GM19025 (cell line): ENCODE data around the gene HTR3D.
A peak's percentile ranks its signal among the peaks of the same experiment; 100 is the strongest.
"Not testable (repeated sequence)": the region's sequence is repeated elsewhere in the genome, so short reads cannot be mapped to it uniquely, and the experiment has no call there.

Source experiments
- ATAC-seq: cut with Tn5 transposase; IDR thresholded peaks from one replicate; pipeline ENCODE4 v1.9.1; 2021; ENCODE audit warnings: mild to moderate bottlenecking, low read depth, moderate library complexity; ENCODE audit not compliant: unreplicated experiment

The HTR3D gene

DNA sequence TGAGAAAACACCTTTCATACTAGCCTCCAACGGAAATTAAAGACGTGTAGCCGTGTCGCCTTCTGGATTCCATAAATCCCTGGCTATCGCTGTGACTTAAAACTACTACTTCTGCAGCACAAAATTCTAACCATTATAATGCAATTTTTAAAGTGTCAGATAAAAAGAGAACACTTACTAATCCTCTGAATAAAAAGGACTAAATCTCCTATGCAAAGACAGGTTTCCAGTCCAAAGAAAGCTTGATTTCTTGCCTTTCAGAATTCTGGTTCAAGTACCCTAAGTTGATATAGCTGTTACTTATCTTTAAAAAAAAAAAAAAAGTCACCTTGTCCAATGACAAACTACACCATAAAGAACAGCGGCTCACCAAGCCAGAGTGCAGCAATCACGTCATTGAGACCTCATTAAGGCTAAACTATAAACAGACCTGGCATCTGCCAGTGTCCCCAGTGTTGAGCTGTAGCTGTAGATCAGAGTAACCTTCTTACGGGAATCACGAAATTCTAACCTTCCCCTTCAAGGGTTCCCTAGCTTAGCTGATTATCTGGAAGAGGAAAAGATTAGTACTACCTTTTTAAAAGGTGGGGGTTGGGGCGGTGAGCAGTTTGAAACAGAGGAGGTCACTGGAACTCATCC is 16.0 kb upstream of the HTR3D start:
- no peak for ATAC-seq

DNA sequence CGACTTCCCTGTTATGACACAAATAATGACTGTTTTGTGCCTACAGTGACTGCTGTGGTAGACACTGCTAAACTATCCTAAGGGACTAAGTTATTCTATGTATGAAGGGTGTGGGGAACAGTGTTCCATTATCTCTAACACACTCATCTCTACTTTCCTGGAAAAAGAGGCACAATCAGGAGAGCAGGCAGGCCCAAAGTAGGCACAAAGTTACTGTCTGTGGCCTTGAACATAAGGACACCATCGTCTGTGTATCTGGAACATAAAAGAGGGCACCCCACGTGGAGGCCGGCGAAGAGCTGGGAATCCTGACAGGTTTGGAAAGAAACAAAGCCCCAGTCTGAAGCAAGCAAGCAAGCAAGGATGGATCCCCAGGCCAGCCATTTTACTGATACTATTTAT is 15.4 kb upstream of the HTR3D start:
- ATAC-seq, result no peak

DNA sequence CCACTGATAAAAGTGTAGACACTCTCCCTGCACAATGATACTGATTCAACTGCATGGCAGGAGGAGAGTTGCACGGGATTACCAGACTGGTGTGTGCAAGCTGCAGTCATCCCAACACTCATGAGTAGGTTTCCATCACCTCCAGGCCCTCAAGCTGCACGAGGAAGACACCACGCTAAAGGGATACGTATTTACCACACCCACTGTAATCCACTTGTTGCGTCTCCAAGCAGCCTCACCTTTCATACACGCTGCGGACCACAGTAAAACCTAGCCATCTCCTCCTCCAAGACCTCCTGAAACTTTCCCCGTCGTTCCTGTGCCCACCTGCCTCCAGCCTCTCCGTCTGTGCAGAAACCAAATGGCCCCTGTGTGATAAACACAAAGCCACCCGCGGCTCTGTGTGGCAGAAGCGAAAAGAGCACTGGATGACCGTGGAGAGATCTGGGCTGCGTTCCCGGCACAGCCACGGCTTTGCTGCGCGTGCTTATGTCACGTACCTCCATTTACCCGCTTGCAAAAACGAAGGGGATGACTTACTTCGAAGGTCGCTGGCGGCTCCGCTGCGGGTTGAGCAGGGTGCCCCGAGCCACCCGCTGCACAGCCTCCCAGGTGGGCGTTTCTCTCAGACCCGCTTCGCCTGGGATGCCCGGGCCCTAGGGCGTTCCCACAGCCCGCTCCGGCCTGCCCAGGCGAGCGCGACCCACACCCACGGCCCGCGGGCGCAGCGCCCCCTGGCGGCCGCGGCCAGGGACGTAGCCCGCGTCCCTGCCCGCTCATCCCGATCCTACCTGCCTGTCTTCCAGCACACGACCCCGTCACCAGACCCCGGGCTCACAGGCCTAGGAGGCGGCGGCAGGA is 14.5 kb upstream of the HTR3D start:
- ATAC-seq, result peak; percentile 68

DNA sequence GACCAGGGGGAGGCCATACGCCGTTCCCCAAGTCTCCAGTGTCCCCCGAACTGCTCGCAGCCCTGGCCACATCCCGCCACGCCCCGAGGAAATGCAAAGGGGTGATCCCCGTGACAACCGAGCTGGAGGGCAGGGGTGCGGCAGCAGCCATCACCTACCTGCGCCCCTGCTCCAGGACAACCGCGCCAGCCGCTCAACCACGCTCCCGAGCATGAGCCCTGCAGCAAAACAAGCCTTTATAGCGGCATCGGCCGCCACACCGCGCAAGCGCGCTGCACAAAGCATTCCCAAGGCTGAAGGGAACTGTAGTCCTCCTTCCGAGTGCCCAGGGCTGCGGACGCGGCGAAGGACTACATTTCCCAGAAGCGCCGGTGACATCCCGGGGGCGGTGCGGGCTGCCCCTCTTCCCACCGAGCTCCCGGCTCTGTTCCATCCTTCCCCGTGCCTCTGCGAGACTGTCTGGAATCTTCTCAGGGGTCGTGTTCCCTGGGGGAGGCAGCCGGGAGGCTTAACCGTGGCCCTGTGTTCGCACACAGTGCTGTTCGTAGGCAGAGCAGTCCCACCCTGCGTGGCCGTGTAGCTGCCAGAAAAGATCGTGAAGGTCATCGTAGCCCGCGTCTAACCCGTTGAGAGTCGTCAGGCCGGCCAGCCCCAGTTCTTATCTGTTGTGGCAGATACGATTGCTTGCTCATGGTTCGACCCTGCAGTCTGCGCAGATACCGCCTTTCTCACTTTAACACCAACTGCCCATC is 13.7 kb upstream of the HTR3D start, which contains the start of gene ABCC5:
TSS of gene ABCC5 (minus strand) at position 213 of the 752 bp plus-strand sequence. CDS start 3,492 bp downstream, outside the sequence.
- peak; percentile 97 for ATAC-seq

DNA sequence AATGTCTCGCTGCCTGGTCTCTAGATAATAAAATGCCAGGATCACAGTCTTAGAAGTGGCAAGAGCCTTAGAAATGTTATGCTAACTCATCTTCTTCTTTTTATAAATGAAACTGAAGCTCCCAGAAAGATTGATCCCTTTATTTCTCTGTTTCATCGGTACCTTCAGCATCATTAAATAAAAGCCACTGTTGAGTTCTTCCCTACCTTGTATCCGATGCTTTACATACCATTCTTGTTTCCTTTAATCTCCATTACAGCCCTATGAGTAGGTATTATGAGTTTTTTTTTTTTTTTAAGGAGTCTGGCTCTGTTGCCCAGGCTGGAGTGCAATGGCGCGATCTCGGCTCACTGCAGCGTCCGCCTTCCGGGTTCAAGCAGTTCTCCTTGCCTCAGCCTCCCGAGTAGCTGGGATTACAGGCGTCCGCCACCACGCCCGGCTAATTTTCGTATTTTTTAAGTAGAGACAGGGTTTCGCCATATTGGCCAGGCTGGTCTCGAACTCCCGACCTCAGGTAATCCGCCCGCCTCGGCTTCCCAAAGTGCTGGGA is 13.0 kb upstream of the HTR3D start:
- no peak for ATAC-seq

DNA sequence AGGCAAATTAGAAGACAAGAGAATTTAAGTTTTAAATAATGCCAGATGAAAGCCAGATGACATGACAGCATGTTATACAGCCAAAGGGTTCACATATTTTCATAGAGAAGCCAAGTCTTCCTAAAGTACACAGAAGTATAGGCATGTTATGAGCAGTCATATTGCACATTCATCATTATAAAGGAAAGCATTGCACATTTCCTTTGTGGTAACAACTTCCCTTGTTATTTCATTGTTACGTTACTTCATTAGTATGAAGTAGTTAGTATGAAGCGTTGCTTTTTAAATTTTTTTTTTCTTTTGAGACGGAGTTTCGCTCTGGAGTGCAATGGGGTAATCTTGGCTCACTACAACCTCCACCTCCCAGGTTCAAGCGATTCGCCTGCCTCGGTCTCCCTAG is 9.2 kb upstream of the HTR3D start:
- no peak for ATAC-seq

DNA sequence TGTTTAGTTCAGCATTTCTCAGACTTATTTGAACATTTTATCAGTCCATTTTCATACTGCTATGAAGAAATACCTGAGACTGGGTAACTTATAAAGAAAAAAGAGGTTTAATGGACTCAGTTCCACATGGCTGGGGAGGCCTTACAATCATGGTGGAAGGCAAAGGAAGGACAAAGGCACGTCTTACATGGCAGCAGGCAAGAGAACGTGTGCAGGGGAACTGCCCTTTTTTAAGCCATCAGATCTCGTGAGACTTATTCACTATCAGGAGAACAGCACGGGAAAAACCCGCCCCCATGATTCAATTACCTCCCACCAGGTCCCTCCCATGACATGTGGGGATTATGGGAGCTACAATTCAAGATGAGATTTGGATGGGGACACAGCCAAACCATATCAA is 6.3 kb upstream of the HTR3D start:
- ATAC-seq, result not testable (repeated sequence)

DNA sequence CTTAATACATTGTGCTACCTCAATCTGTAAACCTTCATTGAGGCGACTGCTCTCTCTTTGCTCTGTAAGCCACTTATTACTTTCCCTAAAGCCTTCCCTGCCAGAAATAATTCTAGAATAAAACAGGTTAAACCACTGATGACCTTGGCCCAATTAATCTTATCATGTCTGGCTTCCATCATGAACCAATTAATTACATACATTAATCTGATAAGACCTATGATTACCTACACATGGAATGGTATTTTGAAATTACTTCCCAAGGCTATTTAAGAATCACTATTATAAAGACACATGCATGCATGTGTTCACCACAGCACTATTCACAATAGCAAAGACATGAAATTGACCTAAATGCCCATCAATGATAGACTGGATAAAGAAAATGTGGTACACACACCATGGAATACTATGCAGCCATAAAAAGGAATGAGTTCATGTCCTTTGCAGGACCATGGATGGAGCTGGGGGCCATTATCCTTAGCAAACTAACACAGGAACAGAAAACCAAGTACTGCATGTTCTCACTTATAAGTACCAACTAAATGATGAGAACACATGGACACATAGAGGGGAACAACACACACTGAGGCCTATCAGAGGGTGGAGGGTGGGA is 3.2 kb upstream of the HTR3D start:
- ATAC-seq, result not testable (repeated sequence)

DNA sequence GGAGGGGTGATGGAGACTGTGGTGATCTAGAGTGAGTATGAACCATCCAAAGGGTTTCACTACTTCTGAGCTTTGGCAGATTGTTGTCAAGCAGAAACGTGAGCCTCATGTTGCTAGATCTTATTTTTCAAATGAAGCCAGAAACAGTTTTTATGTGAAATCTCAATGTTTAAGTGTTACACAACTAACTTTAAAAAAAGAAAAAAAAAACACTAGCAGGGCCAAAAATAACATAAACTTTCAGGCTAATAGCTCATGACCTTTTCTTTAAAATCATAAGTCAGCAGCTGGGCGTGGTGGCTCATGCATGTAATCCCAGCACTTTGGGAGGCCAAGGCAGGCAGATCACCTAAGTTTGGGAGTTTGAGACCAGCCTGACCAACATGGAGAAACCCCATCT is 2.1 kb upstream of the HTR3D start:
- no peak for ATAC-seq

DNA sequence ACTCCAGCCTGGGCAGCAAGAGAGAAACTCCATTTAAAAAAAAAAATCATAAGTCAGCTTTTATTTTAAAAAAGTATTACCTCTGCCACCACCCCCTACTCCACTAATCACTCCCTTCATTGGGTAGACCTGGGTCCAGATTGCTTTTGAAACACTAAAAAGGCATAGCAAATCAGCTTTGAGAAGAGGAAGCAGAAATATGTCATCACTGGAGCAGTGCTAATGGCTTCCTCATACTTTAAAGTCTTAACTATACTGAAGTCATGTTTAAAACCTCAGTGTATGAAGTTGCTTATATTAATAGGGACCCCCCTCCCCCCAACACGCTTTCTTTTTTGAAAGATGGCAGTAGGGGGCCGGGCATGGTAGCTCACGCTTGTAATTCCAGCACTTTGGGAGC is 1.0 kb upstream of the HTR3D start:
- no peak for ATAC-seq

DNA sequence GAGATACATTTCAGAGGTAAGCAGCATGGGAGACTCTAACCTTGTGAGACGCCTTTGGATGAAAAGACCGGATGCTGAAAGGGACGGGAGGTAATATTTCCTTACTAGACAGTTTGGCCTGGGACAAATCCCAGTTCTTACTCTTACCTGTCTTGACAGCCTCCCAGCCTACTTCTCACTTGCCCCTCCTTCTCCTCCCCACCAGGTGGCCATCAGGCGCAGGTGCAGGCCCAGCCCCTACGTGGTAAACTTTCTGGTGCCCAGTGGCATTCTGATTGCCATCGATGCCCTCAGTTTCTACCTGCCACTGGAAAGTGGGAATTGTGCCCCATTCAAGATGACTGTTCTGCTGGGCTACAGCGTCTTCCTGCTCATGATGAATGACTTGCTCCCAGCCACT is 6.3 kb downstream of the HTR3D start:
- ATAC-seq, result no peak

DNA sequence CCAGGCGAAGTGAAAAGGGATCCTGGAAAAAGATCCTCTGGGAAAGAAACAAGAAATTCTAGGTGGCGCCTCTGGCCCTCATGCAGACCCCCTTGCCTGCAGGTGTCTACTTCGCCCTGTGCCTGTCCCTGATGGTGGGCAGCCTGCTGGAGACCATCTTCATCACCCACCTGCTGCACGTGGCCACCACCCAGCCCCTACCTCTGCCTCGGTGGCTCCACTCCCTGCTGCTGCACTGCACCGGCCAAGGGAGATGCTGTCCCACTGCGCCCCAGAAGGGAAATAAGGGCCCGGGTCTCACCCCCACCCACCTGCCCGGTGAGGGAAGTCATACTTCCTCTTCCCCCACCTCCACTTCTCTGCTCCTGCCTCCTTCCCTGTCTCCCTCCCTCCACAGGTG is 6.8 kb downstream of the HTR3D start:
- not testable (repeated sequence) for ATAC-seq

DNA sequence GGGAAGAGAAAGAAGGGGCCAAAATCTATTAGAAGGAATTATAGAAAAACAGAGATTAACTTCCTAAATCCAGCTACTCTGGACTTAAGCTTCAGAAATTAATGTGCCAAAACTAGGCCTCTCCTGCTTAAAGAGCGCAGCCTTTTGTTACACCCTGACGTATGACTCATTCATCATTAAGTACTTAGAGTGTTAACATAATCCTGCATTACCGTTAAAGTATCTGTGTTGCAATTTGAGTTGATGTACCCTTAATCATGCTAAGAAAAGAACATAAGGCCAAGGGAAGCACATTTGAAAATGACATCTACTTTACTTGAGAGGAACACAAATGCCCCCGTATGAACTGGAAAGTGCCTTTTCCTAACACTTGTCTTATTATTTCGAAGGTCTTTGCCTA is 7.9 kb downstream of the HTR3D start:
- ATAC-seq, result no peak

DNA sequence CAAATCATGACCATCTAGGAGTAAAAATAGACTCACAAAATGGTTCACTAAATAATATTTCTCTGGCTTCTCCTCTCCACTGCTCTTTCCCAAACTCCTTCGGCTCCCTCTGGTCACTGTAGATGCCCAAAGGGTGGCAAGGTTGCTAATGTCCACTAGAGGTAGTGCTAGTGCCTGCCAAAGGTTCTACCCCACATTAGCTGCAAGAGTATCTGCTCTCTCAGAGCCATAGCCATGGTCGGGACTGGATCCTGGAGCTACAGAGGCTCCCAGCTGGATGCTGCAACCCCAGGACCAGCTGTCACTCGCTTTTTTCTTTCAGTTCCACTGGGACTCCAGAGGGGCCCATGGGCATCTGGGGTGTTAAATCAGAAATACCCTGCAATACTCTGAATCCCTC is 8.5 kb downstream of the HTR3D start:
- no peak for ATAC-seq

DNA sequence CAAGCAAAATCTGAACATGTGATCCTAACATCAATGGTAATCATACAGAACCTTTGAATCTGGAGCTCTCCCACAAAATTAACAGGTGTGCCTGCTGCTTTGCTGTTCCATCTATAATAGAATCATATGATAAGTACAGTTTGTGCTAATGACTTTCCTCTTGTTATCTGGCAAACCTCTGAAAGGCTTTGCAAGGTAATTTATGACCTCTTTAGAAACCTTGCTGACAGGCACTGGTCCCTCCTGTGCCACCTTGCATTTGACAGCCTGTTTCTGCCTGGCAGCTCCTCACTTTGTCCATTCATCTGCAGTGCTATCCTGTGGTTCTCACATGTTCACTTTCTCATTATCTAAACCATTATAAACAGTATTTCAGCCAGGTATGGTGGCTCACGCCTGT is 11.1 kb downstream of the HTR3D start:
- no peak for ATAC-seq

DNA sequence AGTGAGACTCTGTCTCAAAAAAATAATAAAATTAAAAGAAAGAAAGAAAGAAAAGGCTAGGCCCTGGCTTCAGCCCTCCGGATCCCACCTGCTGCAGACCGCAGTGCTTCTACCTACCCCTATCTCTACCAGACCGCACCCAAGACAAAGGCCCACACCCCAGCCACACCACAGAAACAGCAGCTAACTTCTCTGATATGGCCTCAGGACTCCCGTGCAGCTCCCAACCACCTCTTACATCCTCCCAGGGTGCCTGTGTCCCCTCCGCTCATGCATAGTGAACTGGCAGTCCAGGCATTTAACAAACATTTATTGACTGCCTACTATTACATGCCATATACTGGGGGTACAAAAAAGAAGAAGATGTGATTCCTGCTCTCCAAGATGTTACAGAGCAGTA is 14.5 kb downstream of the HTR3D start:
- ATAC-seq, result no peak

DNA sequence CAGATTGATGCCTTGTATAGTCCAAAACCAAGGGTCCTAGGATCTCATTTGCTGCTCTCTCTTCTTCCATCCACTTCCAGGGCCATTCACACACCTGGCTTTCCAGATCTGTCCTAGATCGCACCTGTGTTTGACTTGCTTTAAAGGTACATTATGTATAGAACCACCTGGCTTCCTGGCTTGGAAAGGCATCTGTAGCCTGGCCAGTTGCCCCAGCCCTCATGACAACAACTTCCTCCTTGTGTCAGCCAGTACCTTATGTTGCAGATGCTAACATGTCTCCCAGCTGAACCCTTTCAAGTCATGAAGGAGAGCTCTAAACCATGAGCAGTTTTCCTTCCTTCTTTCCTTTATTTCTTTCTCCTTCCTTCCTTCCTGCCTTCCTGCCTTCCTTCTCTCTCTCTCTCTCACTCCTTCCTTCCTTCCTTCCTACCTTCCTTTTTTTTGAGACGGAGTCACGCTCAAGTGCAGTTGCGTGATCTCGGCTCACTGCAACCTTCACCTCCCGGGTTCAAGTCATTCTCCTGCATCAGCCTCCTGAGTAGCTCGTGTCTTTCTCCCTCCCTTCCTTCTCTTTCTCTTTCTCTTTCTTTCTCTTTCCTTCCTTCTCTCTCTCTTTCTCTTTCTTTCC is 18.8 kb downstream of the HTR3D start:
- no peak for ATAC-seq

DNA sequence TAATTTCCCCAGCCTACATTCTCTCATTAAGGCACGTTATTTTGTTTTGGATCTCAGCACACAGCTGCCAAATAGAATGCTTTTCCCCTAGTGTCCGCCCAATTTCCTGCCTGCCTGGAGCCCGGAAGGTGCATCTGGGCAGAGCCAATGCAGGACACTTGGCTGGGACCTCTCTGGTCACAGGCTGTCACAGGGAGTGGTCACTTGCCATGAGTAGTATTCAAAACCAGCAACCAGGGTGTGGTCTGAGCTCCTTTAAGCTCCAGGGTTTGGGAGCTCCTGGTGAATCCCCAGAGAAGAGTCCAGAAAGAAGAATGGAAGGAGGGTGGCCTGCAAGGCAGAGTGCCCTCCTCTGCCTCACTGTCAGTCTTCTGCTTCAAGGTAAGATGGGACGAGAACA is 21.2 kb downstream of the HTR3D start, which contains the start of gene HTR3C:
TSS of gene HTR3C (plus strand) at position 281 of the 400 bp plus-strand sequence. CDS start at position 315, 34 bp downstream.
- ATAC-seq, result no peak

DNA sequence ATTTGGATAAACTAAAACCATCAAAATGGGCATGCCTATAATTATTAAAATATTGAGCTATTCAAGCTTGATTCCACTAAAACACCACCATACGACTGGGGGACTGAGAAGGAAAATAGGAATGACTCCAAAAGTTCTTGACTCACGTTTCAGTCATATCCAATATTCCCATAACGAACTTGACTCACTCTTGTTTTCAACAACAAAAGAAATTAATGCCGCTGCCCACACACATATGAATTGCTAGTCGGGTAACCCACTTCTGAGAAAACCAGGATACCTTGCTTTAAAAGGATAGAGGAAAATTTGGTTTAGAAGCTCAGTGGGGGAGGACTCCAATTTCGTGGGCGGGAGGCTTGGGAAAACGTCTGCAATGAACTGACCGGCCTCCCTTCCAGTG is 26.5 kb downstream of the HTR3D start:
- ATAC-seq, result no peak

DNA sequence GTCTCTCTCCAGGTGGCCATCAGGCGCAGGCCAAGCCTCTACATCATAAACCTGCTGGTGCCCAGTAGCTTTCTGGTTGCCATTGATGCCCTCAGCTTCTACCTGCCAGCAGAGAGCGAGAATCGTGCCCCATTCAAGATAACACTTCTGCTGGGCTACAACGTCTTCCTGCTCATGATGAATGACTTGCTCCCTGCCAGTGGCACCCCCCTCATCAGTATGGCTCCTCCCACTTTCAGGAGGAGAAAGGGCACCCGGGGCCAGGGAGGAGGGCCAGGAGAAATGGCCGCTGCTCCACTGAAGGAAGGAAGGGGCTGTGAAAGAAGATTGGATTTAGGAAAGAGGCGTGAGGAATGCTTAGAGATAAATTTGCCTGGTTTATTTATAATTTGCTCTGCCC is 27.9 kb downstream of the HTR3D start:
- no peak for ATAC-seq
